GM18907 (cell line): ENCODE results near the gene DAPK3.
"Not testable (repeated sequence)": the region's sequence is repeated elsewhere in the genome, so short reads cannot be mapped to it uniquely, and the experiment has no call there.

ENCODE experiments used
- ATAC-seq: cut with Tn5 transposase; IDR thresholded peaks from one replicate; pipeline ENCODE4 v1.9.1; 2021; ENCODE audit warnings: mild to moderate bottlenecking, moderate library complexity; ENCODE audit not compliant: unreplicated experiment

Gene DAPK3

GRCh38 chr19:4005436-4005835 is 34.5 kb upstream of the DAPK3 start:
- not testable (repeated sequence) for ATAC-seq

- ATAC-seq = not testable (repeated sequence)
Observed at GRCh38 chr19:4000798-4001197, 29.9 kb upstream of the DAPK3 start.

- ATAC-seq = not testable (repeated sequence)
Observed at GRCh38 chr19:3998667-3999412, 27.9 kb upstream of the DAPK3 start.

- ATAC-seq = no peak
Observed at GRCh38 chr19:3995607-3996006, 24.7 kb upstream of the DAPK3 start.

GRCh38 chr19:3990815-3991117 is 19.9 kb upstream of the DAPK3 start:
- no peak for ATAC-seq

GRCh38 chr19:3987619-3988371 is 16.9 kb upstream of the DAPK3 start:
- peak; percentile 42 for ATAC-seq

GRCh38 chr19:3986260-3987041 is 15.6 kb upstream of the DAPK3 start:
- no peak for ATAC-seq

GRCh38 chr19:3985643-3986259 is 14.9 kb upstream of the DAPK3 start:
- ATAC-seq = no peak

GRCh38 chr19:3984908-3985642 is 14.2 kb upstream of the DAPK3 start, which contains the start of gene EEF2:
EEF2 (minus strand) TSS chr19:3985463; CDS start chr19:3985380, 83 bp downstream.
- peak; percentile 64 for ATAC-seq

- no peak for ATAC-seq
Observed at GRCh38 chr19:3984584-3984907, 13.6 kb upstream of the DAPK3 start.

- no peak for ATAC-seq
Observed at GRCh38 chr19:3983936-3984583, 13.2 kb upstream of the DAPK3 start.

- ATAC-seq = no peak
Observed at GRCh38 chr19:3983542-3983914, 12.6 kb upstream of the DAPK3 start.

GRCh38 chr19:3982701-3983541 is 12.0 kb upstream of the DAPK3 start:
- ATAC-seq = no peak

- ATAC-seq = no peak
Observed at GRCh38 chr19:3981736-3982681, 11.1 kb upstream of the DAPK3 start.

- ATAC-seq = no peak
Observed at GRCh38 chr19:3981373-3981735, 10.5 kb upstream of the DAPK3 start.

- ATAC-seq = no peak
Observed at GRCh38 chr19:3980353-3981251, 9.7 kb upstream of the DAPK3 start.

- ATAC-seq = no peak
Observed at GRCh38 chr19:3979674-3980352, 8.9 kb upstream of the DAPK3 start.
